PC-9 (cell line): Measurements from ENCODE around the gene CACNA1H. TPM values are rescaled to one million over a fixed set of nuclear protein-coding genes. Genes with fewer than 3 reads are reported as not detected.

ENCODE experiments used
- BruUV-seq: library from RNA; stranded (reverse); fragments of 400-500 nt; replicated peaks from 2 replicates; lab custom pipeline; 2021; lab: Mats Ljungman, UMichigan
- CTCF ChIA-PET: fragments of 300-600 bp; sonication (Branson Sonifier 250); formaldehyde crosslinking; loops from one replicate; lab custom pipeline; 2022; ENCODE audit warnings: antibody characterized with exemption; lab: Charles Lee
- POLR2A ChIA-PET: fragments of 300-600 bp; sonication (Branson Sonifier 250); formaldehyde crosslinking; loops from one replicate; lab custom pipeline; 2022; ENCODE audit warnings: antibody characterized with exemption; ENCODE audit not compliant: unreplicated experiment; lab: Charles Lee
- DNase-seq, 2 experiments: peaks; one replicate each; pipeline versions ENCODE4 v3.0.0 to v3.0.0-alpha.2; 2015 to 2022; ENCODE audit warnings: mixed read lengths in 1 of 2
- H2AFZ ChIP-seq: fragments of 200-600 bp; sonication (generic); 2 replicates; pipeline ENCODE4 v1.8.1; 2017; ENCODE audit warnings: antibody characterized with exemption
- H3F3A ChIP-seq: fragments of 200-600 bp; sonication (generic); 2 replicates; pipeline ENCODE4 v1.8.1; 2017; ENCODE audit warnings: antibody characterized with exemption, mild to moderate bottlenecking, low read depth; ENCODE audit not compliant: insufficient read depth
- H3K27ac ChIP-seq: fragments of 200-600 bp; sonication (generic); 2 replicates; pipeline ENCODE4 v1.6.1; 2016; ENCODE audit warnings: mixed run types
- H3K27me3 ChIP-seq: fragments of 200-600 bp; sonication (generic); 2 replicates; pipeline ENCODE4 v1.6.1; 2016; ENCODE audit warnings: low read depth, mixed run types; ENCODE audit not compliant: insufficient read depth
- H3K36me3 ChIP-seq: fragments of 200-600 bp; sonication (generic); 2 replicates; pipeline ENCODE4 v1.6.1; 2016; ENCODE audit warnings: low read depth, mixed run types
- H3K4me1 ChIP-seq: fragments of 200-600 bp; sonication (generic); replicated peaks from 2 replicates; pipeline ENCODE4 v1.6.1; 2016; ENCODE audit warnings: mixed run types; ENCODE audit not compliant: insufficient read depth
- H3K4me2 ChIP-seq: fragments of 200-600 bp; sonication (generic); 2 replicates; pipeline ENCODE4 v1.6.1; 2017; ENCODE audit warnings: mixed run types
- H3K4me3 ChIP-seq: fragments of 200-600 bp; sonication (generic); 2 replicates; pipeline ENCODE4 v1.6.1; 2016; ENCODE audit warnings: mixed run types
- H3K79me2 ChIP-seq: fragments of 200-600 bp; sonication (generic); 2 replicates; pipeline ENCODE4 v1.6.1; 2017; ENCODE audit warnings: low read depth, mixed run types
- H3K9me2 ChIP-seq: fragments of 200-600 bp; sonication (generic); 2 replicates; pipeline ENCODE4 v1.8.1; 2017; ENCODE audit warnings: mild to moderate bottlenecking; ENCODE audit not compliant: insufficient read depth
- H3K9me3 ChIP-seq: fragments of 200-600 bp; sonication (generic); 2 replicates; pipeline ENCODE4 v1.8.1; 2016; ENCODE audit warnings: low read depth; ENCODE audit not compliant: insufficient read depth
- H4K20me1 ChIP-seq: fragments of 200-600 bp; sonication (generic); 2 replicates; pipeline ENCODE4 v1.8.1; 2017; ENCODE audit not compliant: insufficient read depth
- EZH2 ChIP-seq: fragments of 200-600 bp; sonication (generic); IDR thresholded peaks from 2 replicates; pipeline ENCODE4 v1.8.0; 2017; ENCODE audit warnings: antibody characterized with exemption, low read depth
- intact Hi-C: fragments of 100-400 bp; cut with micrococcal nuclease; formaldehyde crosslinking; loops from one replicate; pipeline ENCODE4 v1.10.0; 2022; ENCODE audit not compliant: unreplicated experiment
- total RNA-seq: library from RNA; stranded (reverse); gene quantifications from 2 replicates; pipeline ENCODE4 v1.2.3, GENCODE V29; 2021
- TF ChIP-seq, protein P1 (sequence below): fragments of 200-600 bp; sonication (generic); conservative IDR thresholded peaks from 2 replicates; pipeline ENCODE4 v1.6.1; 2017; ENCODE audit warnings: mixed run types, antibody characterized with exemption, mild to moderate bottlenecking, moderate library complexity

The CACNA1H gene
- total RNA-seq, 1 experiment from 2014 or later, result not detected

DNA sequence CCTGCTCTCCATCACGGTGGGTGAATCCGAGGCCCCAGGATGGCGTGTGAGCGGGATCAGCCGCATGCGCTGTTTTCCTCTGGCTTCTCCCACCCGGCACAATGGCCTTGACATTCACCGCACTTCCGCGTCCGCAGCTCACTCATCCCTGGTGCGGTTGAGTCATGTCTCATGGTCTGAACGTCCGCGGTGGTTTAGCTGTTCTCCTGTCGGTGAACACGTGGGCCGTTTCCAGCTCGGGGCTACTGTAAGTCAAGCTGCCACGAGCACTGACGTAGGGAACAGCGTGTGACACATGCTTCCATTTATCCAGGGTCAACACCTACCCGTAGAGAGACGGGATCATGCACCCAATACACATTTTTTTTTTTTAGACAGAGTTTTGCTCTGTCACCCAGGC is 15.3 kb upstream of the CACNA1H start:
- Histone ChIP-seq H2AFZ (no peak overlapping the region), H3F3A (no peaks in the 10 kb centered on the region), H3K27ac (no peak overlapping the region), H3K27me3 (peaks cover 81% of the 10 kb centered on the region), H3K9me2 (no peaks in the 10 kb centered on the region), H3K4me2 (no peak overlapping the region), H3K79me2 (no peaks in the 10 kb centered on the region), H3K9me3 (no peaks in the 10 kb centered on the region), H3K36me3 (no peaks in the 10 kb centered on the region), H3K4me1 (no peaks in the 10 kb centered on the region), H3K4me3 (no peak overlapping the region), H4K20me1 (no peaks in the 10 kb centered on the region)
- DNase-seq, result no peak
- intact Hi-C loops, result no loop called here
- BruUV-seq, result no TSS peak
- POLR2A ChIA-PET, result no interaction called here
- CTCF ChIA-PET, result no interaction called here
- no peak for TF ChIP-seq EZH2
- TF ChIP-seq, protein P1, sequence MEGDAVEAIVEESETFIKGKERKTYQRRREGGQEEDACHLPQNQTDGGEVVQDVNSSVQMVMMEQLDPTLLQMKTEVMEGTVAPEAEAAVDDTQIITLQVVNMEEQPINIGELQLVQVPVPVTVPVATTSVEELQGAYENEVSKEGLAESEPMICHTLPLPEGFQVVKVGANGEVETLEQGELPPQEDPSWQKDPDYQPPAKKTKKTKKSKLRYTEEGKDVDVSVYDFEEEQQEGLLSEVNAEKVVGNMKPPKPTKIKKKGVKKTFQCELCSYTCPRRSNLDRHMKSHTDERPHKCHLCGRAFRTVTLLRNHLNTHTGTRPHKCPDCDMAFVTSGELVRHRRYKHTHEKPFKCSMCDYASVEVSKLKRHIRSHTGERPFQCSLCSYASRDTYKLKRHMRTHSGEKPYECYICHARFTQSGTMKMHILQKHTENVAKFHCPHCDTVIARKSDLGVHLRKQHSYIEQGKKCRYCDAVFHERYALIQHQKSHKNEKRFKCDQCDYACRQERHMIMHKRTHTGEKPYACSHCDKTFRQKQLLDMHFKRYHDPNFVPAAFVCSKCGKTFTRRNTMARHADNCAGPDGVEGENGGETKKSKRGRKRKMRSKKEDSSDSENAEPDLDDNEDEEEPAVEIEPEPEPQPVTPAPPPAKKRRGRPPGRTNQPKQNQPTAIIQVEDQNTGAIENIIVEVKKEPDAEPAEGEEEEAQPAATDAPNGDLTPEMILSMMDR, result no peak

DNA sequence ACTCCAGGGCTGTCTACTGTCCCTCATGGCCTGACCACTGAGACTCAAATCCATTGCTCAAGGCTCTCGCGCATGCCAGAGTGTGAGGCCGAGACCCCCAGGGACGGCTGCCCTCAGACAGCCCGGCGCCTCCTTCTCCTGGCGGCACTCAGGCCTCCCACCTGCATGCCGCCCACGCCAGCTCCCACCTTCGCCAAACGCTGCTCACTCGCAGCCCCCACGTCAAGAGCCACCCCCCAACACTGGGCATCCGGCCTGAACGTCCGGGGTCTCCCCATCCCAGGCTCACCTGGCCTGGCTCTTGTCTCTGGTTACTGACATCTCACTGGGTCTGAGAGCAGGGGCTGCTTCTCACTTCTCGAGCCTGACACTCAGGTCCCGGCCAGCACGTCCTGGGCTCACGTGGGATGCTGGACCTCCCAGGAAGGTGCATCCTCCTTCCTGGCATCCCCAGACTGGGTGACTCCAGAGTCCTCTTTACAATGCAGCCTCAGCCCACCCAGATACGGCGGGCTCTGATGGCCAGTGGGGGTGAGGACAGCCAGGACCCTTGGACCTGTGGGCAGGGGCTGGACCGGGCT is 12.2 kb upstream of the CACNA1H start:
- Histone ChIP-seq H3K4me3 (no peak overlapping the region), H2AFZ (no peak overlapping the region), H3K27me3 (peaks cover 83% of the 10 kb centered on the region), H3K4me2 (no peak overlapping the region), H3K9me3 (no peaks in the 10 kb centered on the region), H3K4me1 (no peaks in the 10 kb centered on the region), H3K79me2 (no peaks in the 10 kb centered on the region), H4K20me1 (no peaks in the 10 kb centered on the region), H3K36me3 (no peaks in the 10 kb centered on the region), H3K9me2 (no peaks in the 10 kb centered on the region), H3K27ac (no peak overlapping the region), H3F3A (no peaks in the 10 kb centered on the region)
- ChIA-PET POLR2A (no interaction called here), CTCF (no interaction called here)
- no peak for DNase-seq
- TF ChIP-seq, protein P1, result no peak
- TF ChIP-seq EZH2, result no peak
- BruUV-seq, result no TSS peak
- intact Hi-C loops, result no loop called here

DNA sequence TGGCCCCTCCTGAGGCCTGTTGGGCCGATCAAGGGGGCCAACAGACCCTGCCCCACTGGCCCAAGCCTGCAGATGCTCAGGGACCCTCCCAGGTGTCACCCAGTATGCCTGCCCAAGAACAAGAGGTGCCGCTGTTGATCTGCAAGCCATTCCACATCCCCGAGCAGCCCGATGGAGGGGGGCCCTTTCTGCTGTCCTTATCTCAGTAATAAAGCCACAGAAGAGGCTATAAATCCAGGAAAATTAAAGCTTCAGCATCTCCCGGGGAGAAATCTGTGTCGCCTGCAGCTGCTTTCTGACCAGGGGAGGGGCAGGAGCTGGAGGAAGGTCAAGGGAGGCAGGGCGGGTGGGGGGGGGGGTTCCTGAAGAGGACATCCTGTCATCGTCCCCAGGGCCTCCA is 11.7 kb upstream of the CACNA1H start:
- Histone ChIP-seq H3K27ac (no peak overlapping the region), H3K4me1 (no peaks in the 10 kb centered on the region), H3K9me3 (no peaks in the 10 kb centered on the region), H4K20me1 (no peaks in the 10 kb centered on the region), H3K36me3 (no peaks in the 10 kb centered on the region), H3K9me2 (no peaks in the 10 kb centered on the region), H3K27me3 (peaks cover 83% of the 10 kb centered on the region), H3F3A (no peaks in the 10 kb centered on the region), H3K4me3 (no peak overlapping the region), H3K79me2 (no peaks in the 10 kb centered on the region), H3K4me2 (no peak overlapping the region), H2AFZ (no peak overlapping the region)
- no peak for TF ChIP-seq EZH2
- TF ChIP-seq, protein P1, result no peak
- ChIA-PET CTCF (no interaction called here), POLR2A (no interaction called here)
- intact Hi-C loops, result no loop called here
- BruUV-seq, result no TSS peak
- DNase-seq, result no peak
